ENCODE data around the gene BPIFB4.

- TF ChIP-seq CTCF (conservative IDR thresholded peaks at IDR 0.05 in 1 of 2, IDR thresholded peaks at IDR 0.05 in 1 of 2; ENCODE audit: low read depth in 1 of 2, low read length in 2 of 2): no peak
- no peak for TF ChIP-seq EZH2 (IDR thresholded peaks at IDR 0.05; ENCODE audit: low read length, missing control alignments)
Observed at GRCh38 chr20:33110147-33110825, 30.8 kb downstream of the BPIFB4 start.

Data from fibroblast of lung (primary cell).